Measurements from ENCODE around the gene PPP2R5E. TPM values are rescaled to one million over a fixed set of nuclear protein-coding genes. Genes with fewer than 3 reads are reported as not detected.
A peak's percentile ranks its signal among the peaks of the same experiment; 100 is the strongest.

Gene PPP2R5E
- total RNA-seq, 2 donors from 2014 or later, result 38.5 to 44.3 TPM

- no peak overlapping the region for H3K4me3 Mint-ChIP-seq
- peaks cover 9% of the 10 kb centered on the region for H3K36me3 Mint-ChIP-seq (ENCODE audit: low read depth)
- no peak for ATAC-seq
- H3K9me3 ChIP-seq (ENCODE audit: control insufficient read depth, low read length, poor library complexity, severe bottlenecking), result no peaks in the 10 kb centered on the region
- no peak for DNase-seq
- H3K27ac Mint-ChIP-seq, result no peak overlapping the region
- peaks cover 34% of the 10 kb centered on the region for H3K4me1 Mint-ChIP-seq
- H3K27me3 Mint-ChIP-seq, result no peaks in the 10 kb centered on the region
Observed at GRCh38 chr14:63454436-63454835, 88.7 kb downstream of the PPP2R5E start.

- Mint-ChIP-seq H3K36me3 (ENCODE audit: low read depth) (peaks cover 9% of the 10 kb centered on the region), H3K27me3 (no peaks in the 10 kb centered on the region), H3K4me3 (no peak overlapping the region), H3K27ac (no peak overlapping the region), H3K4me1 (peaks cover 33% of the 10 kb centered on the region)
- ATAC-seq, result no peak
- DNase-seq, result no peak
- no peaks in the 10 kb centered on the region for H3K9me3 ChIP-seq (ENCODE audit: control insufficient read depth, low read length, poor library complexity, severe bottlenecking)
Observed at GRCh38 chr14:63453443-63453936, 89.7 kb downstream of the PPP2R5E start.

- DNase-seq (no peak), ATAC-seq (no peak)
- Mint-ChIP-seq H3K4me3 (no peak overlapping the region), H3K4me1 (peaks cover 27% of the 10 kb centered on the region), H3K27me3 (no peaks in the 10 kb centered on the region), H3K36me3 (ENCODE audit: low read depth) (peaks cover 7% of the 10 kb centered on the region), H3K27ac (no peak overlapping the region)
- H3K9me3 ChIP-seq (ENCODE audit: control insufficient read depth, low read length, poor library complexity, severe bottlenecking), result no peaks in the 10 kb centered on the region
Observed at GRCh38 chr14:63452796-63453195, 90.4 kb downstream of the PPP2R5E start.

DNA sequence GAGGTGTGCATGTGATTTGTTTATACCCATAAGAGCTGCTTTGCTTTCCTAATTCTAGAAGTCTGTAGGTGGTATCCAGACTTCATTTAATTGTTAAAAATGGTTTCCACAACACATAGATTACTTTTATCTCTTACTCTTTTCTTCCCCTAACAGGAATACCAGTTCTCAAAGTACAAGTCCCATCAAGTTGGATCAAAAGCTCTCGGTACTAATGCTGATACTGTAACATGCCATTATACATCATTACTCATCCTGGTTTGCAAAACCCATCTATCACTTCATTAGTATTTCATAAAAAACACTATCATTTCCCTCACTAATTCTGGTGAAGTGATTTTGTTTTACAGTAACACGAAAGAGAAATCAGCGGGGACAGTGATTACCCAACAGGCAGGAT is 94.3 kb downstream of the PPP2R5E start:
- no peaks in the 10 kb centered on the region for H3K9me3 ChIP-seq (ENCODE audit: control insufficient read depth, low read length, poor library complexity, severe bottlenecking)
- no peak overlapping the region for H3K4me3 Mint-ChIP-seq
- DNase-seq, result no peak
- no peak for ATAC-seq
- H3K4me1 Mint-ChIP-seq, result peaks cover 27% of the 10 kb centered on the region
- H3K36me3 Mint-ChIP-seq (ENCODE audit: low read depth), result peaks cover 10% of the 10 kb centered on the region
- no peaks in the 10 kb centered on the region for H3K27me3 Mint-ChIP-seq
- H3K27ac Mint-ChIP-seq, result no peak overlapping the region

DNA sequence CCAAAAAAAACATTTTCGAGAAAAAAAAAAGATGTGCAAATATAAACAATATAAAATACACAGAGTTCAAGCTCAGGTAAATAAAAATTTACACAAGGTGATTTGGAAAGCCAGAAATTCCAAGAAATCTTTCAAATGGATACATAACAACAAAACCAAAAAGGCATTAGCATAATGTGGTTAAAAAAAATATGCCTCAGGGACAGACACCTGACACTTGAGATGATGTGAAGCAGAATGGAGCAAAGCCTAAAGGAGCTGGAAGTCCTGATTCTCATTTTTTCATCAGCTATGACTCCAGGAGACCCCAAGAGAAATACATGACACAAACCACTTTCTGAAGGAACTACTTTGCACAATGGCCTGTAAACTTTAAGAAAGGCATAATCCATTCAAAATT is 98.6 kb downstream of the PPP2R5E start:
- Mint-ChIP-seq H3K4me3 (no peak overlapping the region), H3K27ac (peak overlapping the region; percentile 0), H3K27me3 (no peaks in the 10 kb centered on the region), H3K4me1 (peaks cover 30% of the 10 kb centered on the region), H3K36me3 (ENCODE audit: low read depth) (peaks cover 3% of the 10 kb centered on the region)
- DNase-seq (no peak), ATAC-seq (no peak)
- H3K9me3 ChIP-seq (ENCODE audit: control insufficient read depth, low read length, poor library complexity, severe bottlenecking), result no peaks in the 10 kb centered on the region

DNA sequence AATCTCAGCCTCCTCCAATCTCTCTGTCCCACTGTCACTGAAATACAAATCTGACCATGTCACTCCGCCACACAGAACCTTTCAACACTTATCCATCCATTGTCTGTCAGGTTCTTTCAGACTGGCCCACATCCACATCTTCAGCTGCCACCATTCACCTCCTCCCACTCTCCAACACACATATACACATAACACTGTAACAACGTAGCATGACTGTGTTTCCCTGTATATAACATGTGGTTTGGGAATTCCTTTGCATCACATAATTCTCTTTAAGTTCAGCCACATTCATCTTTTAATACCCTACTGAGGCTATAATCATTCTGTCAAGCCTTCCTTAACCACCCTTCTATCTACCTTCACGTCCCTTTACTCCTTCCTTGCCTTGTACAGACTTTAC is 99.2 kb downstream of the PPP2R5E start:
- no peak for ATAC-seq
- no peak for DNase-seq
- Mint-ChIP-seq H3K27me3 (no peaks in the 10 kb centered on the region), H3K4me1 (peaks cover 30% of the 10 kb centered on the region), H3K36me3 (ENCODE audit: low read depth) (peaks cover 3% of the 10 kb centered on the region), H3K4me3 (no peak overlapping the region), H3K27ac (peak overlapping the region; percentile 0)
- H3K9me3 ChIP-seq (ENCODE audit: control insufficient read depth, low read length, poor library complexity, severe bottlenecking), result no peaks in the 10 kb centered on the region

DNA sequence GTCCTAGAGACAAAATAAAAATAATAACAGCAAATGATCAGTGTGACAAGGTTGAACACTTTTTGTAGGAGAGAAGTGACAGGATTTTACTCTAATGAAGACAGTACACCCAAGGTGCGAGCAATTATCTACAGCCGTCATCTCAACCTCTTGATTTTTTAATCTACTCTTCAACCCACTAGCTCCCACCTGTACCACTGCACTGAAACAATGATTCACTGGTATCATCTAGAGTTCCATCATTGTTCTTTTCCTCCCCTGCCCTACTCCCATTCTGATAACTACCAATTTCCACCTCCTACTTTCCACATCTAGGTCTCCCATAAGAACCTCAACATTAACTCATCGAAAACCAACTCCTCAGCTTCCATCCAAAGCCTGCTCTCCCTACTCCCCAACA is 99.8 kb downstream of the PPP2R5E start:
- DNase-seq, result no peak
- H3K36me3 Mint-ChIP-seq (ENCODE audit: low read depth), result peaks cover 3% of the 10 kb centered on the region
- no peaks in the 10 kb centered on the region for H3K9me3 ChIP-seq (ENCODE audit: control insufficient read depth, low read length, poor library complexity, severe bottlenecking)
- ATAC-seq, result no peak
- H3K27ac Mint-ChIP-seq, result peak overlapping the region; percentile 0
- H3K27me3 Mint-ChIP-seq, result no peaks in the 10 kb centered on the region
- no peak overlapping the region for H3K4me3 Mint-ChIP-seq
- peaks cover 35% of the 10 kb centered on the region for H3K4me1 Mint-ChIP-seq

- H3K9me3 ChIP-seq (ENCODE audit: control insufficient read depth, low read length, poor library complexity, severe bottlenecking), result no peaks in the 10 kb centered on the region
- Mint-ChIP-seq H3K27me3 (no peaks in the 10 kb centered on the region), H3K4me3 (peak overlapping the region; percentile 67), H3K27ac (peak overlapping the region; percentile 44), H3K4me1 (peaks cover 64% of the 10 kb centered on the region), H3K36me3 (ENCODE audit: low read depth) (no peaks in the 10 kb centered on the region)
- DNase-seq (no peak), ATAC-seq (peak; percentile 76)
Observed at GRCh38 chr14:63438065-63438757, 105.0 kb downstream of the PPP2R5E start.

GRCh38 chr14:63436286-63437098 is 106.7 kb downstream of the PPP2R5E start:
- Mint-ChIP-seq H3K4me1 (peaks cover 66% of the 10 kb centered on the region), H3K4me3 (no peak overlapping the region), H3K36me3 (ENCODE audit: low read depth) (peaks cover 2% of the 10 kb centered on the region), H3K27ac (peak overlapping the region; percentile 84), H3K27me3 (no peaks in the 10 kb centered on the region)
- H3K9me3 ChIP-seq (ENCODE audit: control insufficient read depth, low read length, poor library complexity, severe bottlenecking), result no peaks in the 10 kb centered on the region
- no peak for DNase-seq
- ATAC-seq, result no peak

GRCh38 chr14:63435838-63436237 is 107.3 kb downstream of the PPP2R5E start:
- DNase-seq (no peak), ATAC-seq (no peak)
- no peaks in the 10 kb centered on the region for H3K9me3 ChIP-seq (ENCODE audit: control insufficient read depth, low read length, poor library complexity, severe bottlenecking)
- Mint-ChIP-seq H3K36me3 (ENCODE audit: low read depth) (peaks cover 2% of the 10 kb centered on the region), H3K27ac (peak overlapping the region; percentile 84), H3K4me3 (no peak overlapping the region), H3K27me3 (no peaks in the 10 kb centered on the region), H3K4me1 (peaks cover 62% of the 10 kb centered on the region)

DNA sequence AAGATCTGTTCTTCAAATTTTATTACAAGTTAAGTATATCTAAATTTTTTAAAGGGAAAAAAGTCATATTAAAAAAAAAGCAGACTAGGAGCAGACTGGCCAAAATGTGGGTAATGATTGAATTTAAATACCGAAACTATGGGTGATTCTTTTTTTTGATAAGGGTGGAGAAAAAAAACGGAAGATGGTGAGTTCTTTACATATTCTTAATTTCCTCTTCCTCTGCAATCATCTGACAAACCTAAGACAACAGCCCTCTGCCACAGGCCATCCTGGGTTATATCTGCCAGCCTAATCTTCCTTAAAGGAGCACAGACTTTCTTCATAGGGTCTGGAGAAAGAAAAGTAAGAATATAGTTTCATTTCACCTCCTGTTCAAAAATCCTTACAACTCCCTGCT is 108.0 kb downstream of the PPP2R5E start:
- Mint-ChIP-seq H3K27me3 (no peaks in the 10 kb centered on the region), H3K4me3 (peak overlapping the region; percentile 62), H3K4me1 (peaks cover 59% of the 10 kb centered on the region), H3K36me3 (ENCODE audit: low read depth) (peaks cover 2% of the 10 kb centered on the region), H3K27ac (peak overlapping the region; percentile 84)
- no peak for ATAC-seq
- DNase-seq, result no peak
- H3K9me3 ChIP-seq (ENCODE audit: control insufficient read depth, low read length, poor library complexity, severe bottlenecking), result no peaks in the 10 kb centered on the region

GRCh38 chr14:63432888-63433552 is 110.2 kb downstream of the PPP2R5E start:
- peaks cover 2% of the 10 kb centered on the region for H3K36me3 Mint-ChIP-seq (ENCODE audit: low read depth)
- peak overlapping the region; percentile 63 for H3K27ac Mint-ChIP-seq
- DNase-seq, result no peak
- H3K27me3 Mint-ChIP-seq, result no peaks in the 10 kb centered on the region
- no peak for ATAC-seq
- H3K9me3 ChIP-seq (ENCODE audit: control insufficient read depth, low read length, poor library complexity, severe bottlenecking), result no peaks in the 10 kb centered on the region
- H3K4me1 Mint-ChIP-seq, result peaks cover 49% of the 10 kb centered on the region
- H3K4me3 Mint-ChIP-seq, result no peak overlapping the region

DNA sequence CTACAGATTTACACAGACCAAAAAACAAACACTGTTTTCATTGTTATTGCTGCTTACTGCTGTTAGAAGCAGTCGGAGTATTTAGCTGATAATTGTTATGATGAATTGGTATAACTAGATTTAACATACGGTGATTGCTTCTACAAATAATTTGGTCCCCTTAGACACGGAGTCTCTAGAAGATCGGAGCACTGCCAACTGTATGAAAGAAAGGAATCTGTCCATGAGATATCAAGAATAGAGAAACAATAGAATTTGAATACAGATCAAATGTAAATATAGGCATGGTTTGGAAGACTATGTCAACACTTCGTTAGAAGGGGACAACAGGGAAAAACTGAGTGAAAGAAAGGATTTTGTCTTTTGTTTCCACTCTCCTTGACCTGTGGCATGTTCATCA is 110.9 kb downstream of the PPP2R5E start:
- H3K27me3 Mint-ChIP-seq, result no peaks in the 10 kb centered on the region
- H3K27ac Mint-ChIP-seq, result peak overlapping the region; percentile 63
- no peak for DNase-seq
- H3K4me3 Mint-ChIP-seq, result no peak overlapping the region
- H3K4me1 Mint-ChIP-seq, result peaks cover 44% of the 10 kb centered on the region
- peaks cover 2% of the 10 kb centered on the region for H3K36me3 Mint-ChIP-seq (ENCODE audit: low read depth)
- H3K9me3 ChIP-seq (ENCODE audit: control insufficient read depth, low read length, poor library complexity, severe bottlenecking), result no peaks in the 10 kb centered on the region
- ATAC-seq, result no peak
